Heart left ventricle (tissue), 13 donors: ENCODE data around the gene SMIM1.

Source experiments
- CTCF ChIP-seq, 12 donors: fragments of 200-600 bp; sonication (generic) in 4 of 12; IDR thresholded peaks; one replicate each; pipeline versions ENCODE4 v1.5.0 to v1.8.0; 2018 to 2022; ENCODE audit warnings: antibody characterized with exemption in 12 of 12, mild to moderate bottlenecking in 5 of 12
- POLR2A ChIP-seq, 2 donors: fragments of 450-650 bp; IDR thresholded peaks; one replicate each; pipeline ENCODE4 v1.6.1; 2017; ENCODE audit warnings: antibody characterized with exemption in 2 of 2, mild to moderate bottlenecking in 2 of 2, moderate library complexity in 2 of 2
- donor health status: ischemic (EF 13 %, LVEDD 7.1; RV severe dilation, severe dysfunction).
- donor health status: DM: no; HTN: yes; CAD: no.
- donor health status: DM: no; HTN: no; CAD: no.
- donor health status: ischemic (EF 25% LVEDD 6.9; RV normal size, moderate dysfunction).
- donor health status: ischemic (EF 25% LVEDD 5.7; RV mildly dilated, moderate dysfunction).
- donor health status: ischemic (EF 35%, LVEDD 5.7; RV mildly dilated, moderate dysfunction).
- donor health status: nonischemic (EF 11% LVEDD 7.7; RV severe dilation, severe dysfunction).
- donor health status: DM: yes; HTN: yes; CAD: no.
- donor health status: PGD.
- donor health status: ischemic (EF 29% LVEDD 5.4; RV normal size, mild dysfunction).
- donor health status: nonischemic (EF 23%, LVEDD 6.1; RV moderate dilation, normal function).

GRCh38 chr1:3774946-3775489 is 2.5 kb downstream of the SMIM1 start:
- TF ChIP-seq CTCF (IDR thresholded peaks at IDR 0.05) (no peak), POLR2A (IDR thresholded peaks at IDR 0.05) (no peak)
